Activated CD8-positive, alpha-beta T cell treated with anti-CD3 and anti-CD28 coated beads for 36 hours (primary cell): ENCODE results near the gene OR52N1. TPM values are rescaled to one million over a fixed set of nuclear protein-coding genes. Genes with fewer than 3 reads are reported as not detected.

Source experiments
- ATAC-seq: fragments of 200-7000 bp; cut with Tn5 transposase; one replicate; pipeline ENCODE4 v1.10.0; 2021; ENCODE audit warnings: mild to moderate bottlenecking, moderate library complexity
- CTCF ChIA-PET: fragments of 350-600 bp; sonication (Branson Sonifier 250); formaldehyde crosslinking; loops from one replicate; lab custom pipeline; 2021; ENCODE audit warnings: antibody characterized with exemption; lab: Charles Lee
- POLR2A ChIA-PET: fragments of 350-600 bp; sonication (Branson Sonifier 250); formaldehyde crosslinking; loops from one replicate; lab custom pipeline; 2021; ENCODE audit warnings: antibody characterized with exemption; lab: Charles Lee
- DNase-seq: peaks from one replicate; pipeline ENCODE4 v3.0.0-alpha.2; 2020
- H3K27ac Mint-ChIP-seq: one replicate; pipeline ENCODE4 v1.8.0; 2021; ENCODE audit warnings: mild to moderate bottlenecking, mixed read lengths
- H3K27me3 Mint-ChIP-seq: one replicate; pipeline ENCODE4 v1.8.0; 2021; ENCODE audit warnings: mixed read lengths
- H3K36me3 Mint-ChIP-seq: one replicate; pipeline ENCODE4 v1.8.0; 2021; ENCODE audit warnings: low read depth, mixed read lengths
- H3K4me1 Mint-ChIP-seq: one replicate; pipeline ENCODE4 v1.8.0; 2021; ENCODE audit warnings: low read depth, mixed read lengths
- H3K4me3 Mint-ChIP-seq: one replicate; pipeline ENCODE4 v1.8.0; 2021; ENCODE audit warnings: mild to moderate bottlenecking, moderate library complexity, mixed read lengths
- H3K9me3 Mint-ChIP-seq: one replicate; pipeline ENCODE4 v1.8.0; 2021; ENCODE audit warnings: mixed read lengths
- CTCF ChIP-seq: fragments of 200-600 bp; IDR thresholded peaks from one replicate; pipeline ENCODE4 v1.8.0; 2022; ENCODE audit warnings: antibody characterized with exemption, mild to moderate bottlenecking
- intact Hi-C: fragments of 100-400 bp; cut with micrococcal nuclease; formaldehyde crosslinking; loops from one replicate; pipeline ENCODE4 v1.10.0; 2022
- total RNA-seq, 2 experiments: library from RNA; stranded (reverse); gene quantifications; one replicate each; pipeline ENCODE4 v1.2.3, GENCODE V29; 2021

The OR52N1 gene
- total RNA-seq, 2 experiments from 2014 or later, result not detected

DNA sequence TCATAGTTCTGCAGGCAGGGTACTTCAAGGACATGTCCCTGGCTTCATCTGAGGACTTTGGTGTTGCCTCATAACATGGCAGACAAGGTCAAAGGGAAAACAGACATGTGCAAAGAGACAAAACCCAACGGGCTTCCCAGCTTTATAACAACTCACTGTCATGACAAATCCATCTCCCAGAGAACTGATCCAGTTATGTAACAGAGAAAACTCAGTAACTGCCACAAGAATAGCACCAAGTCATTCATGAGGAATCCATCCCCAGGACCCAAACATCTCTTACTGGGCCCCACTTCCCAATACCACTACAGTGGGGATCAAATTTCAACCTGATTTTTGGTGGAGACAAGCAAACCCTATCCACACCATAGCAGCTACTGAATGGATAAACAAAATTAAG lies 24.0 kb downstream of the OR52N1 start:
- no peak overlapping the region for H3K27ac Mint-ChIP-seq
- no peaks in the 10 kb centered on the region for H3K9me3 Mint-ChIP-seq
- peaks cover 3% of the 10 kb centered on the region for H3K27me3 Mint-ChIP-seq
- DNase-seq (no peak), ATAC-seq (no peak)
- intact Hi-C loops, result no loop called here
- ChIA-PET POLR2A (interaction anchor here (0.6 kb wide), 1 partner anchor 68 kb away, joined by 3 read pairs; no protein-coding TSS in a partner anchor), CTCF (no interaction called here)
- H3K4me1 Mint-ChIP-seq, result no peaks in the 10 kb centered on the region
- H3K4me3 Mint-ChIP-seq, result no peak overlapping the region
- no peaks in the 10 kb centered on the region for H3K36me3 Mint-ChIP-seq
- TF ChIP-seq CTCF, result no peak

GRCh38 chr11:5753943-5754342 lies 37.1 kb downstream of the OR52N1 start, which contains the start of gene OR52N4:
Gene OR52N4 (plus strand): TSS chr11:5754243. CDS start chr11:5754741, 498 bp downstream.
- ChIA-PET CTCF (no interaction called here), POLR2A (no interaction called here)
- intact Hi-C loops, result no loop called here
- H3K27ac Mint-ChIP-seq, result no peak within 1 kb of the TSS
- no peak for ATAC-seq
- TF ChIP-seq CTCF, result no peak
- H3K4me1 Mint-ChIP-seq, result no peaks in the 10 kb centered on the region
- H3K4me3 Mint-ChIP-seq, result no peak within 1 kb of the TSS
- no peak for DNase-seq
- H3K36me3 Mint-ChIP-seq, result no peaks in the 10 kb centered on the region
- no peaks in the 10 kb centered on the region for H3K27me3 Mint-ChIP-seq
- no peaks in the 10 kb centered on the region for H3K9me3 Mint-ChIP-seq

GRCh38 chr11:5749836-5750235 lies 41.2 kb downstream of the OR52N1 start:
- ATAC-seq, result no peak
- Mint-ChIP-seq H3K9me3 (no peaks in the 10 kb centered on the region), H3K4me3 (no peak overlapping the region), H3K36me3 (no peaks in the 10 kb centered on the region), H3K4me1 (no peaks in the 10 kb centered on the region), H3K27me3 (no peaks in the 10 kb centered on the region), H3K27ac (no peak overlapping the region)
- ChIA-PET CTCF (no interaction called here), POLR2A (no interaction called here)
- intact Hi-C loops, result no loop called here
- no peak for TF ChIP-seq CTCF
- DNase-seq, result no peak

GRCh38 chr11:5746614-5747013 lies 44.5 kb downstream of the OR52N1 start:
- Mint-ChIP-seq H3K27me3 (no peaks in the 10 kb centered on the region), H3K4me3 (no peak overlapping the region), H3K36me3 (no peaks in the 10 kb centered on the region), H3K9me3 (peaks cover 14% of the 10 kb centered on the region), H3K27ac (no peak overlapping the region), H3K4me1 (no peaks in the 10 kb centered on the region)
- intact Hi-C loops, result no loop called here
- DNase-seq (no peak), ATAC-seq (no peak)
- ChIA-PET CTCF (no interaction called here), POLR2A (no interaction called here)
- no peak for TF ChIP-seq CTCF

DNA sequence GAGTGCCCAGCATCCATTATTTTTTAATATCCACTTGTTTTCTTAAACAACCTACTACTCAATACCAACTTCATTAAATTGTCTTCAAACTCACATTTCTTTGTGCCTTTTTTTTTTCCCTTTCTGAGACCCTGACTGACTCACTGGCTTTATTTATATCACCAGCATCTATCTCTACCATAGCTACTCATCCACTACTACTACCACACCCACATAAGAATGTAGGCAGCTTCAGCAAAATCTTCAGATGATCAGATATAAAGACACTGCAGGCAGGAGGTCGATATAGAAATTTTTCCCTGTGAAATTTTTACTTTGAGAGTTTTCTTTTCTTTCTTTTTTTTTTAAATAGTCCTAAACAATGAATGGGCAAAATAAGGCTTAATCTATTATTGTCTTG lies 52.6 kb downstream of the OR52N1 start:
- CTCF ChIA-PET, result no interaction called here
- TF ChIP-seq CTCF, result no peak
- Mint-ChIP-seq H3K36me3 (peaks cover 12% of the 10 kb centered on the region), H3K4me3 (no peak overlapping the region), H3K9me3 (peaks cover 22% of the 10 kb centered on the region), H3K27ac (no peak overlapping the region), H3K27me3 (no peaks in the 10 kb centered on the region), H3K4me1 (no peaks in the 10 kb centered on the region)
- intact Hi-C loops, result no loop called here
- no peak for DNase-seq
- ATAC-seq, result no peak
- POLR2A ChIA-PET, result no interaction called here
